ENCODE measurements around the gene MRI1.
A peak's percentile ranks its signal among the peaks of the same experiment; 100 is the strongest.
"Not testable (repeated sequence)": the region's sequence is repeated elsewhere in the genome, so short reads cannot be mapped to it uniquely, and the experiment has no call there.

The MRI1 gene

GRCh38 chr19:13766095-13766481, 1.8 kb downstream of the MRI1 start:
- TF ChIP-seq CTCF (IDR thresholded peaks at IDR 0.05; ENCODE audit: insufficient read depth, low read depth, low read length, missing control alignments) = no peak
- no peak for DNase-seq (ENCODE audit: low read depth)
- no peak overlapping the region for H3K4me3 ChIP-seq (ENCODE audit: low read length)

- no peak for TF ChIP-seq CTCF (IDR thresholded peaks at IDR 0.05; ENCODE audit: insufficient read depth, low read depth, low read length, missing control alignments)
- DNase-seq (ENCODE audit: low read depth) = no peak
- no peak overlapping the region for H3K4me3 ChIP-seq (ENCODE audit: low read length)
These were observed 4.2 kb downstream of the MRI1 start for GRCh38 chr19:13768510-13768909.

GRCh38 chr19:13770013-13770635, 5.8 kb downstream of the MRI1 start:
- no peak for DNase-seq (ENCODE audit: low read depth)
- H3K4me3 ChIP-seq (ENCODE audit: low read length) = no peak overlapping the region
- TF ChIP-seq CTCF (IDR thresholded peaks at IDR 0.05; ENCODE audit: insufficient read depth, low read depth, low read length, missing control alignments) = no peak

- DNase-seq (ENCODE audit: low read depth) = peak; percentile 95
- TF ChIP-seq CTCF (IDR thresholded peaks at IDR 0.05; ENCODE audit: insufficient read depth, low read depth, low read length, missing control alignments) = no peak
These were observed 10.2 kb downstream of the MRI1 start, which contains the start of gene C19orf53 for GRCh38 chr19:13774217-13775191. Gene C19orf53, plus strand, starts transcription at chr19:13774456. Its CDS starts 22 bp downstream, at chr19:13774478.

GRCh38 chr19:13778398-13778797, 14.1 kb downstream of the MRI1 start:
- no peak overlapping the region for H3K4me3 ChIP-seq (ENCODE audit: low read length)
- no peak for TF ChIP-seq CTCF (IDR thresholded peaks at IDR 0.05; ENCODE audit: insufficient read depth, low read depth, low read length, missing control alignments)
- DNase-seq (ENCODE audit: low read depth) = no peak

More at GRCh38 chr19:13774217-13775191, 10.2 kb downstream of the MRI1 start, which contains the start of gene C19orf53:
- H3K4me3 ChIP-seq (ENCODE audit: low read length) = peak within 1 kb of the TSS; percentile 83

- no peak for DNase-seq (ENCODE audit: low read depth)
- no peak overlapping the region for H3K4me3 ChIP-seq (ENCODE audit: low read length)
- TF ChIP-seq CTCF (IDR thresholded peaks at IDR 0.05; ENCODE audit: insufficient read depth, low read depth, low read length, missing control alignments) = no peak
These were observed 14.5 kb downstream of the MRI1 start for GRCh38 chr19:13778847-13779246.

- not testable (repeated sequence) for DNase-seq (ENCODE audit: low read depth)
These were observed 15.5 kb downstream of the MRI1 start for GRCh38 chr19:13779794-13780193.

More at GRCh38 chr19:13779794-13780193, 15.5 kb downstream of the MRI1 start:
- H3K4me3 ChIP-seq (ENCODE audit: low read length) = not testable (repeated sequence)
